OCI-LY3 (cell line): Measurements from ENCODE around the gene CCSER1.
A peak's percentile ranks its signal among the peaks of the same experiment; 100 is the strongest.

Source experiments
- H2AFZ ChIP-seq: fragments of 200-600, 300-600 bp; shearing (Covaris generic); 2 replicates; pipeline ENCODE4 v1.6.0; 2014; ENCODE audit warnings: antibody characterized with exemption, low read depth, low read length
- H3K27ac ChIP-seq: fragments of 200-600, 300-600 bp; sonication (generic); 2 replicates; pipeline ENCODE4 v1.5.1; 2014; ENCODE audit warnings: mild to moderate bottlenecking, low read length, moderate library complexity, mixed read lengths
- H3K27me3 ChIP-seq: fragments of 200-600, 300-600 bp; sonication (generic); 2 replicates; pipeline ENCODE4 v1.6.1; 2014; ENCODE audit warnings: low read depth, low read length, mixed read lengths
- H3K36me3 ChIP-seq: fragments of 200-600, 300-600 bp; sonication (generic); replicated peaks from 2 replicates; pipeline ENCODE3; 2014; ENCODE audit warnings: low read depth, low read length, mixed read lengths
- H3K4me1 ChIP-seq: fragments of 300-600, 200-600 bp; sonication (generic); 2 replicates; pipeline ENCODE4 v1.6.1; 2014; ENCODE audit warnings: low read length, mixed read lengths
- H3K4me2 ChIP-seq: fragments of 200-600, 300-600 bp; sonication (generic); 2 replicates; pipeline ENCODE4 v1.6.1; 2014; ENCODE audit warnings: low read length, mixed read lengths
- H3K4me3 ChIP-seq: fragments of 300-600, 200-600 bp; sonication (generic); 2 replicates; pipeline ENCODE4 v1.5.1; 2014; ENCODE audit warnings: antibody characterized with exemption, mild to moderate bottlenecking, low read length, moderate library complexity
- H3K79me2 ChIP-seq: fragments of 300-600, 200-600 bp; shearing (Covaris generic); 2 replicates; pipeline ENCODE4 v1.6.1; 2014; ENCODE audit warnings: mild to moderate bottlenecking, low read length, mixed read lengths
- H3K9ac ChIP-seq: fragments of 300-600, 200-600 bp; shearing (Covaris generic); 2 replicates; pipeline ENCODE4 v1.6.0; 2014; ENCODE audit warnings: mild to moderate bottlenecking, low read length, moderate library complexity
- H3K9me3 ChIP-seq: fragments of 200-600, 300-600 bp; shearing (Covaris generic); 2 replicates; pipeline ENCODE4 v1.6.1; 2014; ENCODE audit warnings: low read length, mixed read lengths; ENCODE audit not compliant: insufficient read depth
- H4K20me1 ChIP-seq: fragments of 200-600, 300-600 bp; sonication (generic); 2 replicates; pipeline ENCODE4 v1.6.1; 2016; ENCODE audit warnings: low read length, mixed read lengths; ENCODE audit not compliant: insufficient read depth
- EZH2phosphoT487 ChIP-seq: fragments of 200-600 bp; shearing (Covaris generic); IDR thresholded peaks from 2 replicates; pipeline ENCODE4 v1.6.1; 2018; ENCODE audit warnings: antibody characterized with exemption, mixed run types, low read depth
- TF ChIP-seq, protein P1 (sequence below): fragments of 200-600, 300-600 bp; sonication (generic); IDR thresholded peaks from 2 replicates; pipeline ENCODE4 v1.5.1; 2014; ENCODE audit warnings: antibody characterized with exemption, low read length, low read depth

Gene CCSER1

DNA sequence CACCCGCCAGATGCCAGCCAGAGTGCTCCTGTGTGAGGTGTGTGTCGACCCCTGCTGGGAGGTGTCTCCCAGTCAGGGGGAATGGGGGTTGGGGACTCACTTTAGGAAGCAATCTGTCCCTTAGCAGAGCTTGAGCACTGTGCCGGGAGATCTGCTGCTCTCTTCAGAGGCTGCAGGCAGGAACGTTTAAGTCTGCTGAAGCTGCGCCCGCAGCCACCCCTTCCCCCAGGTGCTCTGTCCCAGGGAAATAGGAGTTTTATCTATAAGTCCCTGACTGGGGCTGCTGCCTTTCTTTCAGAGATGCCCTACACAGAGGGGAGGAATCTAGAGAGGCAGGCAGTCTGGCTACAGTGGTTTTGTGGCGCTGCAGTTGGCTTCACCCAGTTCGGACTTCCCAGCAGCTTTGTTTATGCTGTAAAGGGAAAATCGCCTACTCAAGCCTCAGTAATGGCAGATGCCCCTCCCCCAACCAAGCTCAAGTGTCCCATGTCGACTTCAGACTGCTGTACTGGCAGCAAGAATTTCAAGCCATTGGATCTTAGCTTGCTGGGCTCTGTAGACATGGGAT lies 80.8 kb downstream of the CCSER1 start:
- Histone ChIP-seq H3K4me2 (no peak overlapping the region), H3K27me3 (no peaks in the 10 kb centered on the region), H3K4me1 (no peaks in the 10 kb centered on the region), H3K27ac (no peak overlapping the region), H4K20me1 (no peaks in the 10 kb centered on the region), H2AFZ (no peak overlapping the region), H3K9ac (no peak overlapping the region), H3K79me2 (no peaks in the 10 kb centered on the region), H3K36me3 (no peaks in the 10 kb centered on the region), H3K4me3 (no peak overlapping the region), H3K9me3 (no peaks in the 10 kb centered on the region)
- TF ChIP-seq, protein P1, sequence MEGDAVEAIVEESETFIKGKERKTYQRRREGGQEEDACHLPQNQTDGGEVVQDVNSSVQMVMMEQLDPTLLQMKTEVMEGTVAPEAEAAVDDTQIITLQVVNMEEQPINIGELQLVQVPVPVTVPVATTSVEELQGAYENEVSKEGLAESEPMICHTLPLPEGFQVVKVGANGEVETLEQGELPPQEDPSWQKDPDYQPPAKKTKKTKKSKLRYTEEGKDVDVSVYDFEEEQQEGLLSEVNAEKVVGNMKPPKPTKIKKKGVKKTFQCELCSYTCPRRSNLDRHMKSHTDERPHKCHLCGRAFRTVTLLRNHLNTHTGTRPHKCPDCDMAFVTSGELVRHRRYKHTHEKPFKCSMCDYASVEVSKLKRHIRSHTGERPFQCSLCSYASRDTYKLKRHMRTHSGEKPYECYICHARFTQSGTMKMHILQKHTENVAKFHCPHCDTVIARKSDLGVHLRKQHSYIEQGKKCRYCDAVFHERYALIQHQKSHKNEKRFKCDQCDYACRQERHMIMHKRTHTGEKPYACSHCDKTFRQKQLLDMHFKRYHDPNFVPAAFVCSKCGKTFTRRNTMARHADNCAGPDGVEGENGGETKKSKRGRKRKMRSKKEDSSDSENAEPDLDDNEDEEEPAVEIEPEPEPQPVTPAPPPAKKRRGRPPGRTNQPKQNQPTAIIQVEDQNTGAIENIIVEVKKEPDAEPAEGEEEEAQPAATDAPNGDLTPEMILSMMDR: no peak
- TF ChIP-seq EZH2phosphoT487: no peak

DNA sequence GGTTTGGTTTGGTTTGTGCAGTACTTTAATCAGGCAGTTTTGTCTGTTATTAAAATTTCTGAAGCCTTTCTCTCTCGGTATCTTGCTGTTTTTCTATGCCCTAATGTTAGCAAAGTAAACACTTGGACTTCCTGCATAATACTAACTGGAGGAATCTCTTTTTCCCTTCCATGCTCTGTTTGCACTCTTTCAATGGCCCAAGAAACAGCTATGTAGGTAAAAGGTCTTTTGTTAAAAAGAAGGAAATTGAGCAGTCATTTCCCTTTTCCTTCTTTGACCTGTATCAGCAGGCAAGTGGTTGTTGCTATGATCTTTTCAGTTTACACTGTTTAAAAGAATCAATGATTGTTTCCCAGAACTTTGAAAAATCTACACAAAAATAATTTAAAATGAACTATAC lies 82.7 kb downstream of the CCSER1 start:
- H3K4me3 ChIP-seq: no peak overlapping the region

DNA sequence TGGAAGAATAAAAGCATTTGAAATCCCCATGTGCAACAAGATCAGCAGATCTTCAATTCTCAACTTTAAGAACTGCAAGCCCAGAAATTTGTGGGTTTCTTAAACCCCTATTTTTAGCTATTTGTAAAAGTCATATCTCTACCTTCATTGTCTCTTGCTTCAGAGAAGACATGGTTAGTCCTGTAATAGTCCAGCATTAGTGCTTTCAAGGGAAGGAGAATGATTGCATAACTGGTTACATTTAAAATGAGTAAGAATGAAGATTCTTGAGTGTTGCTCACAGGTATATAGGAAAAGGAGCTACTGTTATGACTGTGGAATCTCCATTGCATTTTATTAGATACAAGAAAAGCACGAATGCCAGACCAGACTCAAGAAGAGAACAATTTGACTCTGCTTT lies 84.0 kb downstream of the CCSER1 start:
- H3K9ac ChIP-seq: no peak overlapping the region

More for the DNA sequence above, 82.7 kb downstream of the CCSER1 start:
- TF ChIP-seq EZH2phosphoT487: no peak
- TF ChIP-seq, protein P1: no peak
- Histone ChIP-seq H2AFZ (no peak overlapping the region), H3K27me3 (no peaks in the 10 kb centered on the region), H3K79me2 (no peaks in the 10 kb centered on the region), H3K27ac (no peak overlapping the region), H3K4me2 (no peak overlapping the region), H4K20me1 (no peaks in the 10 kb centered on the region), H3K9ac (no peak overlapping the region), H3K9me3 (no peaks in the 10 kb centered on the region), H3K36me3 (no peaks in the 10 kb centered on the region), H3K4me1 (peaks cover 2% of the 10 kb centered on the region)

DNA sequence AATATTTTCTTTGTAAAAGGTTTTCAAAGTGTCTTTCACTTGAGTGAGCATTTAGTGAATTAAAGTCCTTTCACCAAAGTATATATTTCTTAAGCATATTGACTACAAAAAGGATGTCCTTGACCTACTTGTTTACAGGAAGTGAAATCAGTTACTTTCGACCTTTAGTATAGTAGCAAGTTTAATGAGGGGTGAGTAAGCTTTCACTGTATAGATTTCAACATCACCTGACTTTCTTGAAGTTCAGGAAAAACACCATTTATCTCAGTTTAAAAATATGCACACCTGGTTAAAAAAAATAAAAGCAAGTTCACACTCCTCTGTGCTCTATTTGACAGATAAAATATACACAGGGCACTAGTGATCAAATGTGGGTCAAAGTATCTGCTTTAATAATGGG lies 88.1 kb downstream of the CCSER1 start:
- no peak overlapping the region for H3K9ac ChIP-seq
- H3K27ac ChIP-seq: 0 out of 2 replicates have a peak overlapping the region, but pooled peaks have one; percentile 2
- H2AFZ ChIP-seq: no peak overlapping the region
- H3K4me1 ChIP-seq: peaks cover 27% of the 10 kb centered on the region
- H3K4me3 ChIP-seq: no peak overlapping the region
- no peaks in the 10 kb centered on the region for H3K79me2 ChIP-seq
- H4K20me1 ChIP-seq: no peaks in the 10 kb centered on the region
- H3K27me3 ChIP-seq: no peaks in the 10 kb centered on the region
- TF ChIP-seq EZH2phosphoT487: no peak
- TF ChIP-seq, protein P1: no peak
- no peaks in the 10 kb centered on the region for H3K9me3 ChIP-seq
- no peaks in the 10 kb centered on the region for H3K36me3 ChIP-seq
- H3K4me2 ChIP-seq: peak overlapping the region; percentile 38

More for the DNA sequence above, 84.0 kb downstream of the CCSER1 start:
- H3K79me2 ChIP-seq: no peaks in the 10 kb centered on the region
- no peaks in the 10 kb centered on the region for H3K36me3 ChIP-seq
- H3K27ac ChIP-seq: no peak overlapping the region
- H3K4me3 ChIP-seq: no peak overlapping the region
- no peak for TF ChIP-seq EZH2phosphoT487
- TF ChIP-seq, protein P1: no peak
- no peak overlapping the region for H3K4me2 ChIP-seq
- peaks cover 14% of the 10 kb centered on the region for H3K4me1 ChIP-seq
- no peaks in the 10 kb centered on the region for H3K27me3 ChIP-seq
- H3K9me3 ChIP-seq: no peaks in the 10 kb centered on the region
- H4K20me1 ChIP-seq: no peaks in the 10 kb centered on the region
- no peak overlapping the region for H2AFZ ChIP-seq
